ENCODE measurements around the gene TMEM161A. TPM values are rescaled to one million over a fixed set of nuclear protein-coding genes. Genes with fewer than 3 reads are reported as not detected.
A peak's percentile ranks its signal among the peaks of the same experiment; 100 is the strongest.

The TMEM161A gene
- total and polyA plus RNA-seq, 2 of the 13 experiments (the other 11 are each of a cell fraction or from before 2014, with no cell fraction given): 25.9 to 31.4 TPM

GRCh38 chr19:19138109-19138981, at the start of gene TMEM161A (continued):
- no peak for TF ChIP-seq ZNF12 (CRISPR knock-in tag; IDR thresholded peaks at IDR 0.05)
- TF ChIP-seq ZBTB4 (CRISPR knock-in tag; IDR thresholded peaks at IDR 0.05; ENCODE audit: borderline replicate concordance): no peak
- no peak for TF ChIP-seq ZMAT5 (CRISPR knock-in tag; IDR thresholded peaks at IDR 0.05; ENCODE audit: borderline replicate concordance, low read depth)
- no peak for TF ChIP-seq SMARCE1 (IDR thresholded peaks at IDR 0.05; ENCODE audit: borderline replicate concordance)
- peak; percentile 98 for TF ChIP-seq SP2 (CRISPR knock-in tag; IDR thresholded peaks at IDR 0.05)
- TF ChIP-seq ZNF724P (CRISPR knock-in tag; IDR thresholded peaks at IDR 0.05; ENCODE audit: borderline replicate concordance): no peak
- TF ChIP-seq SYNCRIP (IDR thresholded peaks at IDR 0.05; ENCODE audit: insufficient read depth, low read depth, low read length): no peak
- TF ChIP-seq ZNF138 (CRISPR knock-in tag; IDR thresholded peaks at IDR 0.05; ENCODE audit: low read depth): no peak
- no peak for TF ChIP-seq PHB2 (IDR thresholded peaks at IDR 0.05; ENCODE audit: partially characterized antibody)
- no peak for TF ChIP-seq SRY (CRISPR knock-in tag; IDR thresholded peaks at IDR 0.05)
- no peak for TF ChIP-seq HES4 (CRISPR knock-in tag; IDR thresholded peaks at IDR 0.05; ENCODE audit: borderline replicate concordance)
- TF ChIP-seq AKNA (CRISPR knock-in tag; IDR thresholded peaks at IDR 0.05; ENCODE audit: borderline replicate concordance): no peak
- no peak for TF ChIP-seq ZNF768 (CRISPR knock-in tag; IDR thresholded peaks at IDR 0.05)
- peak; percentile 40; the same call in 1 of the 2 replicates for TF ChIP-seq MAZ (IDR thresholded peaks at IDR 0.05; ENCODE audit: borderline replicate concordance, low read depth, low read length)
- TF ChIP-seq MAZ (CRISPR knock-in tag; IDR thresholded peaks at IDR 0.05; ENCODE audit: low read depth): peak; percentile 31; the same call in 1 of the 2 replicates
- TF ChIP-seq HNRNPH1 (optimal IDR thresholded peaks at IDR 0.05; ENCODE audit: low read depth, low read length): no peak
- TF ChIP-seq ZNF773 (CRISPR knock-in tag; IDR thresholded peaks at IDR 0.05; ENCODE audit: borderline replicate concordance): no peak
- TF ChIP-seq GFI1 (CRISPR knock-in tag; IDR thresholded peaks at IDR 0.05; ENCODE audit: borderline replicate concordance): peak; percentile 53; the same call in 1 of the 2 replicates
- no peak for TF ChIP-seq KDM4B (CRISPR knock-in tag; IDR thresholded peaks at IDR 0.05)
- no peak for TF ChIP-seq TBX3 (IDR thresholded peaks at IDR 0.05; ENCODE audit: borderline replicate concordance)
